GM19324 (cell line): ENCODE data around the gene FRAT2.
"Not testable (repeated sequence)": the region's sequence is repeated elsewhere in the genome, so short reads cannot be mapped to it uniquely, and the experiment has no call there.

ENCODE experiments used
- ATAC-seq: cut with Tn5 transposase; IDR thresholded peaks from one replicate; pipeline ENCODE4 v1.9.1; 2021; ENCODE audit warnings: mild to moderate bottlenecking, moderate library complexity; ENCODE audit not compliant: unreplicated experiment, low FRiP score

Gene FRAT2

DNA sequence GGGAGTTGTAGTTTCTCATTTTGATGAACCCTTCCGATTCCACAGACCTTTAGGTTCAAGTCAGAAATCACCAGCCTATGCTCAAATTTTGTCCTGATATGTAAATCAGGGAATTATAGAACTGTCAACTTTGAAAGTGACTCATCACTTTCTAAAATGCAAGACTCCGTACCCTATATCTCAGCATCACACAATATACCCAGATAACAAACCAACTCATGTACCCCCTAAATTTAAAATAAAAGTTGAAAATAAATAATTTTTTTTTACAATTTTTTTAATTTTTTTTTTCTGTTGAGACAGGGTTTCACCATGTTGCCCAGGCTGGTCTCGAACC lies 41.7 kb downstream of the FRAT2 start:
- ATAC-seq, result no peak

DNA sequence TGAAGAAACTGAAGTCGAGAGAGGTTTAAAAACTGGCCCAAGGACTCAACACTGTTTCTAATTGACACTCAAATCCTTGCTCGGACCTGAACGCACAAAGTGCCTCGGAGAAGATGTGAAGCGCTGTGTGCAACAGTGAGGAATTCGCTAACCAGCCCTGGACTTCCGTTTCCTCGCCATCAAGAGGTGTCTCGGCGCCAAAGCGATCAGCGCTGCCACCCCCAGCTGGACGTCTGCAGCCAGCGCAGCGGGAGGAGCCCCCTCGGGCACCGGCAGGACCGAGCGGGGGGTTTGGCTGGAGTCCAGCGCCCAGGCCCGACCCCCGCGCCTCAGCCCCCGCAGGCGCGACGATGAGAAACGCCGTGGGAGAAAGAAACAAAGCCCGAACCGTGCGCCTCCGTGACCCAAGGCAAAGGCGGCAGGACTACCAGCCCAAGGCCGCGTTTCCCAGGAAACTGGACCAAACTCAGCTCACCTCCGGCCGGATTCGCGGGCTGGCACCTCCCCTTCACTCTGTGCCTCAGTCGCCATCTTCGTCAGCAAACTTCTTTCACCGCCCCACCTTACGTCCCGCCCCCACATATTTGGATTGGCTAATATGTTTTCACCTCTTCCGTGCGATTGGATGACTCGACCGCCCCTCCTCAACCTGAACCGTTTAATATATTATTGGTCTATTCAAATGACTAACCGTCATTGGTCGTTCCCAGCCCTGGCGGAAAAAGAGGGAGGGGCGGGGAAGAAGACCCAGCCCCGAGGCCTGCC lies 42.2 kb downstream of the FRAT2 start, which contains the start of gene ARHGAP19:
Gene ARHGAP19, minus strand, starts transcription at position 541 of the 765 bp plus-strand sequence. Its CDS starts 10 bp downstream, at position 531.
- ATAC-seq, result peak; percentile 94

DNA sequence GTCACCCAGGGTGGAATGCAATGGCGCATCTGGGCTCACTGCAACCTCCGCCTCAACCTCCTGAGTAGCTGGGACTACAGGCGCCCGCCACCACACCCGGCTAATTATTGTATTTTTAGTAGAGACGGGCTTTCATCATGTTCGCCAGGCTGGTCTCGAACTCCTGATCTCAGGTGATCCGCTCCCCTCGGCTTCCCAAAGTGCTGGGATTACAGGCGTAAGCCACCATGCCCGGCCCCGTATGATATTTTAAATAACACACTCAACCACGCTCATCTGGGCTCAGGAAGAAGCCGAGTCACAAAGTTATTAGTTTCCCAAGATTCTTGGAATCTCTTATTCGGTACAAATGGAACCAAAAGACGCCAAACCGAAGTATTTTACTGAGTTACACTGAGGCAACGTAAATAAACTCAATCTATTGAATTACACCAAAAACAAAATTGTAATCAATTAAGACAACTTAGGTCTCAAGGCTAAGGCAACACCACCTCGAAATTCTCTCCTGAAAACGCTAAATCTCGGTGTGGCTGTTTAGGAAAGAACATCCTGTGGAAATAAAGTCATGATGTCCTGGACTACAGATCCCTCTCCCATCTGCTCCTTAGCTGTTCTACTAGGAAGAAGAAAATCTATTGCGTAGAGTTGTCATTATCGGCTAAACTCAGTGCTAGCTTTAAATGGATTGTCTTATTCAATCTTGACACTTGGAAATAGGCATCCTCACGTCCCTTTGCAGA lies 43.0 kb downstream of the FRAT2 start:
- ATAC-seq, result no peak

GRCh38 chr10:97290576-97291356 lies 43.8 kb downstream of the FRAT2 start:
- not testable (repeated sequence) for ATAC-seq

- not testable (repeated sequence) for ATAC-seq
Observed at GRCh38 chr10:97290076-97290475, 44.5 kb downstream of the FRAT2 start.
